ENCODE data around the gene OBSCN.

OBSCN gene

GRCh38 chr1:228394571-228395394 lies 186.9 kb downstream of the OBSCN start:
- DNase-seq = no peak

- DNase-seq = no peak
These were observed 189.2 kb downstream of the OBSCN start for GRCh38 chr1:228396770-228397662.

GRCh38 chr1:228397966-228398365 lies 190.1 kb downstream of the OBSCN start:
- DNase-seq = no peak

GRCh38 chr1:228398741-228399461 lies 191.1 kb downstream of the OBSCN start:
- DNase-seq = no peak

GRCh38 chr1:228399531-228400236 lies 191.8 kb downstream of the OBSCN start:
- DNase-seq = no peak

- no peak for DNase-seq
These were observed 192.4 kb downstream of the OBSCN start for GRCh38 chr1:228400237-228400651.

- DNase-seq = no peak
These were observed 193.0 kb downstream of the OBSCN start for GRCh38 chr1:228400692-228401454.

GRCh38 chr1:228401782-228402640 lies 194.2 kb downstream of the OBSCN start:
- DNase-seq = no peak

GRCh38 chr1:228402641-228403025 lies 194.8 kb downstream of the OBSCN start:
- no peak for DNase-seq

- DNase-seq = no peak
These were observed 195.4 kb downstream of the OBSCN start for GRCh38 chr1:228403231-228403631.

- no peak for DNase-seq
These were observed 196.4 kb downstream of the OBSCN start for GRCh38 chr1:228404107-228404720.

- DNase-seq = no peak
These were observed 197.5 kb downstream of the OBSCN start for GRCh38 chr1:228405200-228405978.

GRCh38 chr1:228405979-228406228 lies 198.1 kb downstream of the OBSCN start:
- DNase-seq = no peak

- no peak for DNase-seq
These were observed 199.5 kb downstream of the OBSCN start for GRCh38 chr1:228407106-228408040.

- DNase-seq = no peak
These were observed 200.4 kb downstream of the OBSCN start for GRCh38 chr1:228408041-228408868.

- DNase-seq = no peak
These were observed 201.3 kb downstream of the OBSCN start for GRCh38 chr1:228408869-228409805.
